ENCODE data around the gene ACKR1. TPM values are rescaled to one million over a fixed set of nuclear protein-coding genes. Genes with fewer than 3 reads are reported as not detected.

ACKR1 gene
- total and polyA plus RNA-seq, 2 of the 13 experiments (the other 11 are each of a cell fraction or from before 2014, with no cell fraction given): not detected

DNA sequence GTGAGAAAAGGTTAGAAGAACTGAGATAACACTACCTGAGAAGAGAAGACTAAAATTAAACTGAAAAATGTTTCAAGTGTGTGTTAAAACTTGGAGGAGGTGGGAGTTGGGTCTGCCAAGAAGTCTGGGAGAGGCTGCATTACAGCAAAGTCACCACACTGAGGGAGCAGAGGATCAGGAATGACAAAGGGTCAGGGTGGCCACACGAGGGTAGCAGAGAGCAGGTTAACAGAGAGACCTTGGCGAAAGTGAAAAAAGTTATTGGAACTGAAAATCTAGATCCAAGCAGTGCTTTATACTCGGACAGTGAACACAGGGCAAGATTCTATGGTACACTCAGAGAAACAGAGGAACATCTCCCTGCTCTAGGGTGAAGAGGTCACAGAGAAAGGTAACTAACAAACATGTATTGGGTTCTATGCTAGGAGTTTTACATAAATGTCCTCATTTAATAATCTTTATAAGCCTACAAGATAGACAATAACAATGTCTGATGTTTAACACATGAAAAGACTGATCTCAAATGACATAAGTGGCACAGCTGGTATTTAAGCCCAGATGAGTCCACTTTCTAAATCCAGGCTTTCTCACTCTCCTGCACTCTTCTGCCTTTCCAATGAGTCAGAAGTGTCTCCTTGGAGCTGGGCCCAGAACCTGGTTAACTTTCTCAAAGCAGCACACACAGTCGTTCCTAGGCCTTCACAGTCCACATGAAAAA, 43.5 kb upstream of the ACKR1 start (continued):
- TF ChIP-seq, protein P1, sequence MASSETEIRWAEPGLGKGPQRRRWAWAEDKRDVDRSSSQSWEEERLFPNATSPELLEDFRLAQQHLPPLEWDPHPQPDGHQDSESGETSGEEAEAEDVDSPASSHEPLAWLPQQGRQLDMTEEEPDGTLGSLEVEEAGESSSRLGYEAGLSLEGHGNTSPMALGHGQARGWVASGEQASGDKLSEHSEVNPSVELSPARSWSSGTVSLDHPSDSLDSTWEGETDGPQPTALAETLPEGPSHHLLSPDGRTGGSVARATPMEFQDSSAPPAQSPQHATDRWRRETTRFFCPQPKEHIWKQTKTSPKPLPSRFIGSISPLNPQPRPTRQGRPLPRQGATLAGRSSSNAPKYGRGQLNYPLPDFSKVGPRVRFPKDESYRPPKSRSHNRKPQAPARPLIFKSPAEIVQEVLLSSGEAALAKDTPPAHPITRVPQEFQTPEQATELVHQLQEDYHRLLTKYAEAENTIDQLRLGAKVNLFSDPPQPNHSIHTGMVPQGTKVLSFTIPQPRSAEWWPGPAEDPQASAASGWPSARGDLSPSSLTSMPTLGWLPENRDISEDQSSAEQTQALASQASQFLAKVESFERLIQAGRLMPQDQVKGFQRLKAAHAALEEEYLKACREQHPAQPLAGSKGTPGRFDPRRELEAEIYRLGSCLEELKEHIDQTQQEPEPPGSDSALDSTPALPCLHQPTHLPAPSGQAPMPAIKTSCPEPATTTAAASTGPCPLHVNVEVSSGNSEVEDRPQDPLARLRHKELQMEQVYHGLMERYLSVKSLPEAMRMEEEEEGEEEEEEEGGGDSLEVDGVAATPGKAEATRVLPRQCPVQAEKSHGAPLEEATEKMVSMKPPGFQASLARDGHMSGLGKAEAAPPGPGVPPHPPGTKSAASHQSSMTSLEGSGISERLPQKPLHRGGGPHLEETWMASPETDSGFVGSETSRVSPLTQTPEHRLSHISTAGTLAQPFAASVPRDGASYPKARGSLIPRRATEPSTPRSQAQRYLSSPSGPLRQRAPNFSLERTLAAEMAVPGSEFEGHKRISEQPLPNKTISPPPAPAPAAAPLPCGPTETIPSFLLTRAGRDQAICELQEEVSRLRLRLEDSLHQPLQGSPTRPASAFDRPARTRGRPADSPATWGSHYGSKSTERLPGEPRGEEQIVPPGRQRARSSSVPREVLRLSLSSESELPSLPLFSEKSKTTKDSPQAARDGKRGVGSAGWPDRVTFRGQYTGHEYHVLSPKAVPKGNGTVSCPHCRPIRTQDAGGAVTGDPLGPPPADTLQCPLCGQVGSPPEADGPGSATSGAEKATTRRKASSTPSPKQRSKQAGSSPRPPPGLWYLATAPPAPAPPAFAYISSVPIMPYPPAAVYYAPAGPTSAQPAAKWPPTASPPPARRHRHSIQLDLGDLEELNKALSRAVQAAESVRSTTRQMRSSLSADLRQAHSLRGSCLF (CRISPR knock-in tag; IDR thresholded peaks at IDR 0.05; ENCODE audit: borderline replicate concordance): no peak
- TF ChIP-seq ELF4 (CRISPR knock-in tag; IDR thresholded peaks at IDR 0.05; ENCODE audit: borderline replicate concordance) (no peak), NFE2L1 (CRISPR knock-in tag; IDR thresholded peaks at IDR 0.05; ENCODE audit: borderline replicate concordance) (no peak), ZNF263 (CRISPR knock-in tag; IDR thresholded peaks at IDR 0.05) (no peak), EEA1 (CRISPR knock-in tag; IDR thresholded peaks at IDR 0.05; ENCODE audit: borderline replicate concordance) (no peak), ZNF567 (CRISPR knock-in tag; IDR thresholded peaks at IDR 0.05; ENCODE audit: borderline replicate concordance) (no peak), RAD21 (CRISPR knock-in tag; IDR thresholded peaks at IDR 0.05) (peak; percentile 84), ZNF777 (CRISPR knock-in tag; IDR thresholded peaks at IDR 0.05) (no peak), NFE2 (CRISPR knock-in tag; IDR thresholded peaks at IDR 0.05) (no peak), REL (CRISPR knock-in tag; conservative IDR thresholded peaks at IDR 0.05) (no peak), ZBTB3 (CRISPR knock-in tag; IDR thresholded peaks at IDR 0.05; ENCODE audit: borderline replicate concordance, low read depth) (no peak), STAG1 (CRISPR knock-in tag; IDR thresholded peaks at IDR 0.05) (peak; percentile 85), TOE1 (CRISPR knock-in tag; IDR thresholded peaks at IDR 0.05) (no peak), MED8 (CRISPR knock-in tag; IDR thresholded peaks at IDR 0.05; ENCODE audit: insufficient replicate concordance) (no peak), SMAD9 (CRISPR knock-in tag; IDR thresholded peaks at IDR 0.05) (no peak), POLR2AphosphoS2 (IDR thresholded peaks at IDR 0.05; ENCODE audit: low read depth, low read length) (no peak), ZFP36 (IDR thresholded peaks at IDR 0.05; ENCODE audit: borderline replicate concordance, low read depth, low read length, partially characterized antibody) (no peak), ZMYM2 (CRISPR knock-in tag; IDR thresholded peaks at IDR 0.05) (no peak), EHMT2 (IDR thresholded peaks at IDR 0.05; ENCODE audit: borderline replicate concordance, low read depth, low read length) (no peak), XRCC5 (optimal IDR thresholded peaks at IDR 0.05; ENCODE audit: low read length) (peak; percentile 64), SMC3 (IDR thresholded peaks at IDR 0.05; ENCODE audit: low read length) (peak; percentile 86)
- TF ChIP-seq, protein P2, sequence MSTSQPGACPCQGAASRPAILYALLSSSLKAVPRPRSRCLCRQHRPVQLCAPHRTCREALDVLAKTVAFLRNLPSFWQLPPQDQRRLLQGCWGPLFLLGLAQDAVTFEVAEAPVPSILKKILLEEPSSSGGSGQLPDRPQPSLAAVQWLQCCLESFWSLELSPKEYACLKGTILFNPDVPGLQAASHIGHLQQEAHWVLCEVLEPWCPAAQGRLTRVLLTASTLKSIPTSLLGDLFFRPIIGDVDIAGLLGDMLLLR (CRISPR knock-in tag; IDR thresholded peaks at IDR 0.05): no peak
- TF ChIP-seq, protein P3, sequence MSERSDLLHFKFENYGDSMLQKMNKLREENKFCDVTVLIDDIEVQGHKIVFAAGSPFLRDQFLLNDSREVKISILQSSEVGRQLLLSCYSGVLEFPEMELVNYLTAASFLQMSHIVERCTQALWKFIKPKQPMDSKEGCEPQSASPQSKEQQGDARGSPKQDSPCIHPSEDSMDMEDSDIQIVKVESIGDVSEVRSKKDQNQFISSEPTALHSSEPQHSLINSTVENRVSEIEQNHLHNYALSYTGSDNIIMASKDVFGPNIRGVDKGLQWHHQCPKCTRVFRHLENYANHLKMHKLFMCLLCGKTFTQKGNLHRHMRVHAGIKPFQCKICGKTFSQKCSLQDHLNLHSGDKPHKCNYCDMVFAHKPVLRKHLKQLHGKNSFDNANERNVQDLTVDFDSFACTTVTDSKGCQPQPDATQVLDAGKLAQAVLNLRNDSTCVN (CRISPR knock-in tag; IDR thresholded peaks at IDR 0.05; ENCODE audit: borderline replicate concordance): no peak

All from HepG2 (cell line).